ENCODE data around the gene SIGLEC8. TPM values are rescaled to one million over a fixed set of nuclear protein-coding genes. Genes with fewer than 3 reads are reported as not detected.
"Not testable (repeated sequence)": the region's sequence is repeated elsewhere in the genome, so short reads cannot be mapped to it uniquely, and the experiment has no call there.

Gene SIGLEC8
- total RNA-seq = not detected

- Mint-ChIP-seq H3K27ac (no peak within 1 kb of the TSS), H3K9me3 (ENCODE audit: low read depth) (no peaks in the 10 kb centered on the region), H3K36me3 (ENCODE audit: low read depth) (no peaks in the 10 kb centered on the region), H3K27me3 (peaks cover 17% of the 10 kb centered on the region), H3K4me3 (no peak within 1 kb of the TSS), H3K4me1 (peaks cover 4% of the 10 kb centered on the region)
- POLR2A ChIA-PET = no interaction called here
- ATAC-seq (no peak), DNase-seq (no peak)
- CTCF ChIA-PET = no interaction called here
- intact Hi-C loops (cut with DNase I, micrococcal nuclease) = no loop called here
These were observed at the start of gene SIGLEC8 for GRCh38 chr19:51458051-51458645. Gene SIGLEC8 (minus strand): TSS chr19:51458454. CDS start chr19:51458387, 67 bp downstream.

GRCh38 chr19:51507640-51508058 is 49.4 kb upstream of the SIGLEC8 start:
- no peak overlapping the region for H3K4me3 Mint-ChIP-seq
- intact Hi-C loops (cut with DNase I, micrococcal nuclease) = no loop called here
- H3K36me3 Mint-ChIP-seq (ENCODE audit: low read depth) = no peaks in the 10 kb centered on the region
- peaks cover 9% of the 10 kb centered on the region for H3K27me3 Mint-ChIP-seq
- peaks cover 11% of the 10 kb centered on the region for H3K4me1 Mint-ChIP-seq
- DNase-seq = no peak
- POLR2A ChIA-PET = no interaction called here
- no peak for ATAC-seq
- H3K27ac Mint-ChIP-seq = no peak overlapping the region
- CTCF ChIA-PET = interaction anchor here (0.6 to 1.6 kb wide), 3 partner anchors 8 to 618 kb away, joined by 3 to 9 read pairs (median 4); no protein-coding TSS in a partner anchor
- H3K9me3 Mint-ChIP-seq (ENCODE audit: low read depth) = peaks cover 10% of the 10 kb centered on the region

GRCh38 chr19:51507192-51507591 is 48.9 kb upstream of the SIGLEC8 start:
- Mint-ChIP-seq H3K4me3 (no peak overlapping the region), H3K36me3 (ENCODE audit: low read depth) (no peaks in the 10 kb centered on the region), H3K27ac (no peak overlapping the region), H3K9me3 (ENCODE audit: low read depth) (peaks cover 10% of the 10 kb centered on the region), H3K4me1 (peaks cover 11% of the 10 kb centered on the region), H3K27me3 (peaks cover 9% of the 10 kb centered on the region)
- POLR2A ChIA-PET = no interaction called here
- DNase-seq (no peak), ATAC-seq (no peak)
- intact Hi-C loops (cut with DNase I, micrococcal nuclease) = no loop called here
- CTCF ChIA-PET = interaction anchor here (0.6 to 1.6 kb wide), 3 partner anchors 8 to 618 kb away, joined by 3 to 9 read pairs (median 4); no protein-coding TSS in a partner anchor

GRCh38 chr19:51505904-51506303 is 47.6 kb upstream of the SIGLEC8 start:
- peaks cover 4% of the 10 kb centered on the region for H3K27me3 Mint-ChIP-seq
- ChIA-PET POLR2A (no interaction called here), CTCF (interaction anchor here (0.6 to 4.2 kb wide), 3 partner anchors 9 to 228 kb away, joined by 3 to 27 read pairs (median 9); no protein-coding TSS in a partner anchor)
- peaks cover 15% of the 10 kb centered on the region for H3K4me1 Mint-ChIP-seq
- no peak overlapping the region for H3K27ac Mint-ChIP-seq
- no peak overlapping the region for H3K4me3 Mint-ChIP-seq
- DNase-seq (no peak), ATAC-seq (no peak)
- peaks cover 10% of the 10 kb centered on the region for H3K9me3 Mint-ChIP-seq (ENCODE audit: low read depth)
- intact Hi-C loops (cut with DNase I, micrococcal nuclease) = no loop called here
- no peaks in the 10 kb centered on the region for H3K36me3 Mint-ChIP-seq (ENCODE audit: low read depth)

GRCh38 chr19:51503896-51504295 is 45.6 kb upstream of the SIGLEC8 start:
- ATAC-seq (no peak), DNase-seq (no peak)
- CTCF ChIA-PET = interaction anchor here (0.6 to 4.2 kb wide), 4 partner anchors 11 to 78 kb away, joined by 3 to 27 read pairs (median 4); no protein-coding TSS in a partner anchor
- no peak overlapping the region for H3K4me3 Mint-ChIP-seq
- intact Hi-C loops (cut with DNase I, micrococcal nuclease) = no loop called here
- peaks cover 11% of the 10 kb centered on the region for H3K4me1 Mint-ChIP-seq
- peaks cover 2% of the 10 kb centered on the region for H3K27me3 Mint-ChIP-seq
- POLR2A ChIA-PET = no interaction called here
- no peak overlapping the region for H3K27ac Mint-ChIP-seq
- H3K9me3 Mint-ChIP-seq (ENCODE audit: low read depth) = peaks cover 10% of the 10 kb centered on the region
- no peaks in the 10 kb centered on the region for H3K36me3 Mint-ChIP-seq (ENCODE audit: low read depth)

- no peak overlapping the region for H3K4me3 Mint-ChIP-seq
- DNase-seq = no peak
- POLR2A ChIA-PET = no interaction called here
These were observed 45.1 kb upstream of the SIGLEC8 start for GRCh38 chr19:51503286-51503817.

GRCh38 chr19:51501594-51502263 is 43.5 kb upstream of the SIGLEC8 start, which contains the start of gene SIGLEC12:
Gene SIGLEC12 (minus strand): TSS chr19:51501800. CDS start chr19:51501733, 67 bp downstream.
- peaks cover 10% of the 10 kb centered on the region for H3K9me3 Mint-ChIP-seq (ENCODE audit: low read depth)
- H3K4me3 Mint-ChIP-seq = peak within 1 kb of the TSS; percentile 44
- H3K36me3 Mint-ChIP-seq (ENCODE audit: low read depth) = no peaks in the 10 kb centered on the region
- H3K4me1 Mint-ChIP-seq = peaks cover 11% of the 10 kb centered on the region
- H3K27ac Mint-ChIP-seq = peak within 1 kb of the TSS; percentile 61
- ATAC-seq (peak; percentile 75), DNase-seq (peak; percentile 56)
- POLR2A ChIA-PET = no interaction called here
- intact Hi-C loops (cut with DNase I, micrococcal nuclease) = no loop called here
- H3K27me3 Mint-ChIP-seq = peaks cover 2% of the 10 kb centered on the region
- CTCF ChIA-PET = interaction anchor here (0.8 to 4.2 kb wide), 2 partner anchors 13 to 29 kb away, joined by 3 to 27 read pairs; no protein-coding TSS in a partner anchor

More at GRCh38 chr19:51503286-51503817, 45.1 kb upstream of the SIGLEC8 start:
- H3K27ac Mint-ChIP-seq = no peak overlapping the region
- intact Hi-C loops (cut with DNase I, micrococcal nuclease) = no loop called here
- peaks cover 11% of the 10 kb centered on the region for H3K4me1 Mint-ChIP-seq
- peaks cover 10% of the 10 kb centered on the region for H3K9me3 Mint-ChIP-seq (ENCODE audit: low read depth)
- peaks cover 2% of the 10 kb centered on the region for H3K27me3 Mint-ChIP-seq
- no peaks in the 10 kb centered on the region for H3K36me3 Mint-ChIP-seq (ENCODE audit: low read depth)
- CTCF ChIA-PET = interaction anchor here (1.0 to 4.2 kb wide), 3 partner anchors 11 to 32 kb away, joined by 3 to 27 read pairs (median 3); no protein-coding TSS in a partner anchor
- ATAC-seq = no peak

- POLR2A ChIA-PET; H3K36me3 Mint-ChIP-seq (ENCODE audit: low read depth); H3K9me3 Mint-ChIP-seq (ENCODE audit: low read depth); DNase-seq; ATAC-seq; intact Hi-C loops (cut with DNase I, micrococcal nuclease); H3K27me3 Mint-ChIP-seq; H3K27ac Mint-ChIP-seq: not testable (repeated sequence)
- CTCF ChIA-PET = interaction anchor here (0.8 kb wide), 1 partner anchor 28 kb away, joined by 3 read pairs; no protein-coding TSS in a partner anchor
- H3K4me1 Mint-ChIP-seq = peaks cover 11% of the 10 kb centered on the region
- peak overlapping the region; percentile 44 for H3K4me3 Mint-ChIP-seq
These were observed 42.7 kb upstream of the SIGLEC8 start for GRCh38 chr19:51500931-51501330.

- Mint-ChIP-seq H3K9me3 (ENCODE audit: low read depth) (no peaks in the 10 kb centered on the region), H3K4me1 (peaks cover 23% of the 10 kb centered on the region), H3K27me3 (peaks cover 18% of the 10 kb centered on the region), H3K4me3 (no peak overlapping the region), H3K36me3 (ENCODE audit: low read depth) (no peaks in the 10 kb centered on the region), H3K27ac (no peak overlapping the region)
- intact Hi-C loops (cut with DNase I, micrococcal nuclease) = no loop called here
- no peak for DNase-seq
- ChIA-PET CTCF (interaction anchor here (1.3 kb wide), 1 partner anchor 18 kb away, joined by 7 read pairs; no protein-coding TSS in a partner anchor), POLR2A (no interaction called here)
- ATAC-seq = no peak
These were observed 39.4 kb upstream of the SIGLEC8 start for GRCh38 chr19:51497666-51498065.

- no peak overlapping the region for H3K27ac Mint-ChIP-seq
- H3K27me3 Mint-ChIP-seq = peaks cover 18% of the 10 kb centered on the region
- no peaks in the 10 kb centered on the region for H3K9me3 Mint-ChIP-seq (ENCODE audit: low read depth)
- no peak overlapping the region for H3K4me3 Mint-ChIP-seq
- DNase-seq = no peak
- ChIA-PET POLR2A (no interaction called here), CTCF (no interaction called here)
- H3K36me3 Mint-ChIP-seq (ENCODE audit: low read depth) = no peaks in the 10 kb centered on the region
- intact Hi-C loops (cut with DNase I, micrococcal nuclease) = no loop called here
- no peak for ATAC-seq
- peaks cover 24% of the 10 kb centered on the region for H3K4me1 Mint-ChIP-seq
These were observed 35.5 kb upstream of the SIGLEC8 start for GRCh38 chr19:51493776-51494175.

GRCh38 chr19:51491586-51491985 is 33.3 kb upstream of the SIGLEC8 start:
- CTCF ChIA-PET = interaction anchor here (1.2 kb wide), 1 partner anchor 104 kb away, joined by 3 read pairs; no protein-coding TSS in a partner anchor
- Mint-ChIP-seq H3K27ac (no peak overlapping the region), H3K4me3 (no peak overlapping the region), H3K36me3 (ENCODE audit: low read depth) (no peaks in the 10 kb centered on the region), H3K4me1 (peaks cover 32% of the 10 kb centered on the region), H3K27me3 (peaks cover 18% of the 10 kb centered on the region), H3K9me3 (ENCODE audit: low read depth) (no peaks in the 10 kb centered on the region)
- DNase-seq = no peak
- POLR2A ChIA-PET = no interaction called here
- no peak for ATAC-seq
- intact Hi-C loops (cut with DNase I, micrococcal nuclease) = no loop called here

Measured in activated CD4-positive, alpha-beta T cell treated with anti-CD3 and anti-CD28 coated beads for 36 hours (primary cell).